GM18870 (cell line): ENCODE data around the gene RAB27A.
A peak's percentile ranks its signal among the peaks of the same experiment; 100 is the strongest.
"Not testable (repeated sequence)": the region's sequence is repeated elsewhere in the genome, so short reads cannot be mapped to it uniquely, and the experiment has no call there.

Experiments
- ATAC-seq: cut with Tn5 transposase; IDR thresholded peaks from one replicate; pipeline ENCODE4 v1.9.1; 2021; ENCODE audit warnings: moderate library complexity; ENCODE audit not compliant: unreplicated experiment

The RAB27A gene

DNA sequence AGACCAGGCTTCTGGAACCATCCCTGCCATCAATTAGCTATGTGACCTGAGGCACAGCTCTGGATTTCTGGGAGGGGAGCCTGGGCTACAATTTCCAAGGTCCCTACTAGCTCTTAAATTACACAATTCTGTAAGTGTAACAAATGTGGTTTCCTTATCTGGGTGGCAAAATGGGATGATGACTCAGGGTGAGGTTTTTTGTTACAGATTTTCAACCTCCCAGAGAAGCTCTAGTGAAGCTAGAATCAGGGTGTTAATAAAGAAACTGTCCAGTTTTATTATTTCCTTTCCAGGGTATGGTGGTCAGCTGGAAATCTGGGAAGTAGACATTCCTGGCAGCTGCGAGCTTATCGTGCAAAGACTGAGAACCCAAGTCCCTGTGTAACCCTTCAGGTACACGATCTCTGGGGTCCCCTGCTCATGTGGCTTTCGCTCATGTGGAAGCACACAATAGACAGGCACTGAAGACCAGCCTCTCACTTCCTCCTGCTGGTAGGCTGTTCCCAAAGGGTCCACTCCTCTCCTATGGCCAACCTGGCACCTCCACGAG lies 7.3 kb downstream of the RAB27A start:
- no peak for ATAC-seq

DNA sequence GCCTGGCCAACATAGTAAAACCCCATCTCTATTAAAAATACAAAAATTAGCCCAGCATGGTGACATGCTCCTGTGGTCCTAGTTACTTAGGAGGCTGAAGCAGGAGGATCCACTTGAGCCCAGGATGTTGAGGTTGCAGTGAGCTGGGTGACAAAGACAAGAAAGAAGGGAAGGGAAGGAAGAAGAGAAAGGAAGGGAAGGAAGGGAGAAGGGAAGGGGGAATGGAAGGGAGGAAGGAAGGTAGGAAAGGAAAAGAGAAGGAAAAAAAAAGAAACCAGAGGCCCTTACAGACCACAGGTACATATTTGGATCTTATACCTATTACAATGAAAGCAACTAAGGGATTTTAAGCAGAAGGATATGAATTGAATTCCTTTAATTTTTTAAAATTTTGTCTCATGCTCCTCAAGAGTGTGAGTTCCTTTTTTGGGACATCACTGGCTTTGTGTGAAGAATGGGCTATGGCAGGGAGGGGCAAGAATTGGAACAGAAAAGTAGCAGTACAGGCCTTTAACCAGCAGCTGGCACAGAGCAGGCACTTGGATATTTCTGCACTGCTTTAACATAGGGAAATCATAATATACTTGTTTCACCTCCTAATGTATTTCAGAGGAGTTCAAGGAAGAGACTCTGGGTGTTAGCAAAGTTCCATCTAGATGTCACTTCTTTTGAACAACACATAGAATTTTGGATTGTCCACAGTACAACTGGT lies 7.9 kb downstream of the RAB27A start:
- no peak for ATAC-seq

DNA sequence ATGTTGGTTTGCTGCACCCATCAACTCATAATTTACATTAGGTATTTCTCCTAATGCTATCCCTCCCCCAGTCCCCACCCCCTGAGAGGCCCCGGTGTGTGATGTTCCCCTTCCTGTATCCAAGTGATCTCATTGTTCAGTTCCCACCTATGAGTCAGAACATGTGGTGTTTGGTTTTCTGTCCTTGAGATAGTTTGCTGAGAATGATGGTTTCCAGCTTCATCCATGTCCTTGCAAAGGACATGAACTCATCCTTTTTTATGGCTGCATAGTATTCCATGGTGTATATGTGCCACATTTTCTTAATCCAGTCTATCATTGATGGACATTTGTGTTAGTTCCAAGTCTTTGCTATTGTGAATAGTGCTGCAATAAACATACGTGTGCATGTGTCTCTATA lies 9.0 kb downstream of the RAB27A start:
- not testable (repeated sequence) for ATAC-seq

DNA sequence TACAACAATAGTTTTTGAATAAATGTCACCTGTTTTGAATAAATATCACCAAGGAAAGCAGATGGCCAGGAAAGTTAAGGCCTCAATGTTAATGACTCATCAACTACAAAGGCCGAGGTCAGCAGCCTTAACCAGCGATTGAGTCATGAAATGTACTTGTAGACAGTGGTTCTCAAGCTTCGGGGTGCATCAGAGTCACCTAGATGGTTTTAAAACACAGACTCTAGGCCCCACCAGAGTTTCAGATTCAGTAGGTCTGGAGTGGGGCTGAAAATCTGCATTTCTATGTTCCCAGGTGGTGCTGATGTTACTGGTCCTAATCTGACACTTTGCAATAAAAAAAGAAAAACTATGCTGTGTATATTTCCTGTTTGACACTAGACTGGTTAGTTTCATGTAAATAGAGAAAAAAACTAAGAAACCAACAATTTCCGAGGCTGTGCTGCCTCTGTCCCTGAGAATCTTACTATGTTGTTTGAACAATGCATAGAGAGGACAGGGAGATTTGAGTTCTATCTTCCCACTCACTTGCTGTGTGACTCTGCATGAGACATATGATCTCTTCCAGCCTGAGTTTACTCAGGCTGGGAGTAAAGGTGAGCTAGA lies 9.8 kb downstream of the RAB27A start:
- ATAC-seq: peak; percentile 84

DNA sequence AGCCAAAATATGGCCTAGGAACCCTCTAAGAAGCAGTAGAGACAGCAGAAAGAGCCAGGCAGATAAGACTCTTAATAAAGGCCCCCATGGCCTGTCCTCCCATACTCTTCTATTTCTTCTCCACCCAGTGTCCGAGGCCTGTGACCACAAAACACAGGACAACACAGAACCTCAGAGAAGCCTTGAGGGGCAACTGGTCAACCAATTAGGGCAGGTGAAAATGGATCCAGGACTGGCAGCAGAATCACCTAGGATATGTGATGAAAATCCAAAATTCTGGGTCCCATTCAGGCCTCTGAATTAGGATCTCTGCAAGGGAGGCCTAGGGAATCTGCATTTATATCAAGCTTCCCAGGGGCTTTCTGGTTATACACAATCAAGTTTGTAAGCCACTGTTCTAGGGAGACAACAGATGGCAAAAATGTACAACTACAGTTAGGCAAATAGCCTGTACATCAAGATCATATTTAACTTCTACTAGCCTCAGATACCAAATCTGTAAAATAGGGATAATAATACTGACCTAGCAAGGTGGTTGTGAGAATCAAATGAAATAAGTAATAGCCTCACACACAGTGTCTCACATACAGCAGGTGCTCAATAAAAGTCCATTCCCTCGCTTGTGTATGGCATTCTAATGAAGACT lies 10.4 kb downstream of the RAB27A start:
- ATAC-seq: no peak

DNA sequence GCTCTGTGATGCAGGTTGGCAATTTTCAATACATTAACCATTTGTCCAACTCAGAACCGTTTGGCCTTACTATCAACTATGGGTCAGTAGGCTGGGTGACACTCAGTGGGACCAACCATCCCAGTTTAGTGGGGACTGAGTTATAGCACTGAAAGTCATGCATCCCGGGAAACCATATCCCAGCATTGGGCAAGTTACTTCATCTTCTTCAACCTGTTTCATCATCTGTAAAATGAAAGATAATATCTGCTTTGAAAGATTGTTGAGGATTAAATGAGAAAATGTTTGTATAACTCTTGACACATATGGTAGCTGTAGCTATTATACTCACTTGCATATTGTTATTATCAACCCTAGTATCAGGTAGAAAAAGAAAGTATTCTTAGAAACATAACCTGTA lies 11.9 kb downstream of the RAB27A start:
- ATAC-seq: no peak

DNA sequence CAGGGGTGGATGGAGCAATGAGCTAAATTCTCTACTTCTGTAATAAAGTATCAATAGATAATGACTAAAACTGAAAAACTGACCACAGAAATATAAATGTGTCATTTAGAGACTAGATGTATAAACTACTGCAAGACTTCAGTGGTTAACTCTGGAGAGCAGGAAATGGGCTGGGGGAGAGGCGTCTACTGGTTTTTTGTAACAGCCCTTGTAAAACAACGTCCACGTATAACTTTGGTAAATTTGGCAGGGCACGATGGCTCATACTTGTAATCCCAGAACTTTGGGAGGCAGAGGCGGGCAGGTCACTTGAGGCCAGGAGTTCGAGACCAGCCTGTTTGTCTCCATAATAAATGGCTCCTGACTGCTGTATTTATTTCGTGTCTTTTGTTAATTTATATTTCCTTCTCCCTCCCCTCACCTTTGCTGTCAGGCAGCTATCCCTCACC lies 12.5 kb downstream of the RAB27A start:
- ATAC-seq: peak; percentile 54

DNA sequence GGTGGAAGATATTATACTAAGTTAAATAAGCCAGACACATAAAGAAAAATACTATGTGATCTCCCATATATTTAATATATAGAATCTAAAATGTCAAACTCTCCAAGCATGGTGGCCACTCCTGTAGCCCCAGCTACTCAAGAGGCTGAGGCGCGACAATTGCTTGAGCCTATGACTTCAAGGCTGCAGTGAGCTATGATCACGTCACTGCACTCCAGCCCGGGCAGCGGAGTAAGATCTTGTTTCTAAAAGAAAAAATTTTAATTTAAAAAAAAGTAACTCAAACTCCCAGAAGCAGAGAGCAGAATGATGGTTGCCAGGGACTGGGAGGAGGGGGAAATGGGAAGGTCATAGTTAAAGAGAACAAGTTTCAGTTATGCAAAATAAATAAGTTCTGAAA lies 13.3 kb downstream of the RAB27A start:
- no peak for ATAC-seq

DNA sequence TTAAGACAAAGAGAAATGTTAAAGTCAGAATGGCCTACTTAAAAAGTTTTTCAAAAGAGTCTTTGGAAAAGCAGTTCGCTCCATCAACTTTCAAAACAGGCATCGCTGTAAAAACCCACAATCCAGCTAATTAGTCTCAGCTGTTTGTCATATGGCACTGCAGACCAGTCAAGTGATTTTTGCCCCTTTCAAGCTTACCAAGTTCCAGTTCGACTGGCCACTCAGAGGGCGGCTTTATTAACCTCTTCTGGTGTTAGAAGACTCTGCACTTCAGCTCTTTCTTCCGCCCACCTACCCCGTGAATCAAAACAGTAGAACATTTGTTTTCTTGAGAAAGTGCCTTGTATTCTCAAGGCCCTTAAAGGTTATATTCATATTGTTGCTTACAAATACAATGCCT lies 19.3 kb downstream of the RAB27A start:
- no peak for ATAC-seq

DNA sequence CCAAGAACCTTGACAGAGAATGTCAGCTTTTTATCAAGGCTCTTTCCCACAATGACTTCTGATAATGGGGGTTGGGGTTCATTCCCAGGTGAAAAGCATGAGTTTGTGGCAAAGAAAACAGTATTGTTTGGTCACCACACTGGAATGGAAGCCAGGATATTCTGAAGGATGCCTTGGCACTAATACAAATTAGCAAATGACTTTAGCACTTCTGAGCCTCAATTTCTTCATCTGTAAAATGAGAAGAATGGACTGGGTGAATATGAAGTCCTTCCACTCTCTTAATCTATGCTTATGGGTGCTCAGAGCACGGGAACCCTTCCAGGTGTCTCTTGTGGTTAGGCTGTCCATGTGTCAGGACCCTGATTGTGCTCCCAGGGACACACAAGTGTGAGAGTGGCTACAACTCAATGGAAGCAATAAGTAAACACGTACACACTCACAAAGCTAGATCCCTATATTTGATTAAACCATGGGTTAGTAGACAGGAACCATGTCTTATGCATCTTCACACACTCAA lies 21.4 kb downstream of the RAB27A start:
- no peak for ATAC-seq

DNA sequence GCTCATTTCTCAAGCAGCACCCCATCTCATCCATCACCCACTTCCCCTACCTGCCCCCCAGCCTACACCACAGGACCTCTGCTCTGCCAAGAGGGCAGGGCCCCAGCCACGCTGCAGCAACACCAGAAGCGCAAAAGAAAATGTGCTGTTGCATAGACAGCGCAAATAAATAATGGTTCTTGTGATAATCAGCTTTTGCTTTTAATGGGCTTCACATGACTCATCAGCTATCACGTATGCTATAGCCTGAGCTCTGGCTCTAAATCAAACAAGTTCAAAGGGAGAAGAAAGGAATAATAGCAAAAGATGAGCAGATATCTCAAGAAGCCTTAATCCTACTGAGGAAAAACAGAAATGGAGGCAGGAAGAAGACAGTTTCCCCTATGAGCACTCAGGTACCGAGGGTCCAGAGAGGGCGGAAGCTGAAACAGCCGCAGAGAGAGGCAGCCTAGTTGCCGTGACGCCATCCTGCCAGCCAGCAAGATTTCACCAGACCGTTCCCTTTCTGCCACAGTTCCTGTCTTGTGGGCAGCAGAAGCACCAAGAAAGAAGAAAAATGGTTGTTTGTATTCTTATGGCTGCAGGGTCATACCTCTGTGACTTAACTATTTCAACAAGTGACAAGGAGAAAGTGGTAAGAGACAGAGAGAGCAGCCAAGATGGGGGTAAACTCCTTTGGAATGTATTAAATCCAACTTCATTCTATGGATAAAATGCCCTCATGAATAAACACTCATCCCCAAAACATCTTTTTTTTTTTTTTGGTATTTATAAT lies 22.0 kb downstream of the RAB27A start:
- ATAC-seq: peak; percentile 95

DNA sequence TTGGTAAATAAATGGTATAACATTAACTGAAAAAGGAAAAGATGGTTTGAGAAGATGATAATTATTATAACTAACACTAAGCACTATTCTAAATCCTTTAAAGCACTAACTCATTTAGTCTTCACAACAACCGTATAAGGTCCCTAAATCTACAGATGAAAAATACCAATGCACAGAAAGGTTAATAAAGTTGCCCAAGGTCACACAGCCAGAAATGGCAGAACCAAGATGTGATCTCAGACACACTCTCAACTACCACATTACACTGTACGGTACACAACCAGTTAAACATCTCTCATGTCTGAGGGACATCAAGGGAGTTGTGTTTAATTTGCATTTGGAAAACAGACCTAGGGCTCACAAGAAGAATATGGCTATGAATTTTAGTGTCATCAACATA lies 23.1 kb downstream of the RAB27A start:
- no peak for ATAC-seq

DNA sequence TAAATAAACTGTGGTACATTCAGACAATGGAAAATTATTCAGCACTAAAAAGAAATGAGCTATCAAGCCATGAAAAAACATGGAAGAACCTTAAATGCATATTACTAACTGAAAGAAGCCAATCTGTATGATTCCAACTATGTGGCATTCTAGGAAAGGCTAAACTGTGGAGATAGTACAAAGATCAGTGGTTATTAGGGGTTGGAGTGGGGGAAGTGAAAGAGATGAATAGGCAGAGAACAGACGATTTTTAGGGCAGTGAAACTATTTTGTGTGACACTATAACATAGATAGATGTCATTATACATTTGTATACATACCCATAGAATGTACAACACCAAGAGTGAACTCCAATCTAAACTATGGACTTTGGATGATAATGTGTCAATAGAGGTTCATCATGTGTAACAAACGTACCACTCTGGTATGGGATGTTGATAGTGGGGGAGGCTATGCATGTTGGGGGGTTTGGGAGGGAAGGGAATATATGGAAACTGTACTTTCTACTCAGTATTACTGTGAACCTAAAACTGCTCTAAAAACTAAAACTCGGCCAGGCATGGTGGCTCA lies 29.0 kb downstream of the RAB27A start:
- ATAC-seq: no peak

DNA sequence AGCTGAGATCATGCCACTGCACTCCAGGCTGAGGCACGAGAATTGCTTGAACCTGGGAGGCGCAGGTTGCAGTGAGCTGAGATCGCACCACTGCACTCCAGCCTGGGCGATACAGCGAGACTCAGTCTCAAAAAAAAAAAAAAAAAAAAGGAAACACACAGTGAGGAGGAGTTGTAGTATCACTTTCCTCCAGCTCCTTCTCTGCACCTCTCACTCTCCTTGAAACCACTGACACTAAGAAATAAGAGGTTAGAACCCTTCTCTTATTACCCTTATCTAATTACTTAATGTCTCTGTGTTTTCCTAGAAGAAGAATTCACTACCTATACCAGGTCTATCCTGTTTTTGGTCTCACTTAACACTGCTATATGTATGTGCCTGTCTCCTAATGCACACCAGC lies 31.7 kb downstream of the RAB27A start:
- no peak for ATAC-seq

DNA sequence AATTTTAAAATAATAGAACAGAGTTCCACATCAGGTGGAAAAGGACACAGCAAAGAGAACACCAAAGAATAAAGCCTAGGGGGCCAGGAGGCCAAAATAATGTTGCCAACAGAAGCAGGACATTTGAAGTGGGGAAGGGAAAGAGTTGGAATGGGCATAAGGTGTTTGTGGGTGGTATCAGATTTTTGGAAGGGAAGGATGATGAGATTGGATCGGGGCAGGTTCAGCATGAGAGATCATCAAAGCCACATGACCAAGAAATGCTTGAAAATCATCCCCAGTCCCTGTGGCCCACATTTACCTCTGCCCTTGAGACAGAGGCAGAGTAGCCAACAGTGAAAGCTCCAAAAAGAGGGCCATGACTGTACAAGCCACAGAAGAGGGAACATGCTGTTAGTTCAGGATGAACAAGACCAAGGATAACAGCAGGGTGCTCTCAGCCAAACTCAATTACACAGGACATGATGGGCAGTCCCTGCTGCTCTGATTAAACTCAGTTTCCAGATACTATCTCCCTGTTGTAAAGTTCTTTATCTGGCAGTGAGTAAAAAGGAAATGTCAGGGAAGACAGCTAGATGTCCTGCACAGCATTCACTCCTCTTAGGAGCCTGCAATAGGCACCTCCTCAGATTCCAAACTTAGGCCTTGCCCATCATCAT lies 32.5 kb downstream of the RAB27A start:
- no peak for ATAC-seq

DNA sequence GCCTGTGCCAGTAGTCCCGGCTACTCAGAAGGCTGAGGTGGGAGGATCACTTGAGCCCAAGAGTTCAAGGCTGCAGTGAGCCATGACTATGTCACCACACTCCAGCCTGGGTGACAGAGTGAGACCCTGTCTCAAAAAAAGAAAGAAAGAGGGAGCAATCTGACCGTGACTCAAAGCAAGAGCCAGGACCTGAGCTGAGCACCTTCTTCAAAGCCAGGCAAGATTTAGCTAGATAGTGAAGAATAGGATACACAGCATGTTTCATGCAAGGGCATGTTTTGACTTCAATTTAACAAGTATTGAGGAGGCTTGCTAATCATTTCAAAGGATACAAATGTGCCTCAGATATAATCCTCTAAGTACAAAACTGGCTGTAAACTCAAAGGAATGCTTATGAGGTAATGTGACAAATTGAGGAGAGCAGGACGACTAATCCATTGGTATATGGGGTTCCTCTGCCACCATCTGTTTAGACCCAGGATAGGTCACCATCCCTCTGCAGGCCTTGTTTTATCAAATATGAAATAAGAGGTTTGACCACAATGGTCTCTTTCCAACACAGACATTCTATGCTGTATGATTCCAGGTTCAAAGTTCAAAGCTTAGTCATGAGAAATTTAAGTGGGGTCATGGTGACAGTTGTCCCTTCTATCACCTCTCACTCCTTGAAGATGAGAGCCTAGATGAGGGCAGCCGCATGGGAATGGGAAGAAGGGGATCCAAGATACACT lies 33.2 kb downstream of the RAB27A start:
- ATAC-seq: peak; percentile 37

DNA sequence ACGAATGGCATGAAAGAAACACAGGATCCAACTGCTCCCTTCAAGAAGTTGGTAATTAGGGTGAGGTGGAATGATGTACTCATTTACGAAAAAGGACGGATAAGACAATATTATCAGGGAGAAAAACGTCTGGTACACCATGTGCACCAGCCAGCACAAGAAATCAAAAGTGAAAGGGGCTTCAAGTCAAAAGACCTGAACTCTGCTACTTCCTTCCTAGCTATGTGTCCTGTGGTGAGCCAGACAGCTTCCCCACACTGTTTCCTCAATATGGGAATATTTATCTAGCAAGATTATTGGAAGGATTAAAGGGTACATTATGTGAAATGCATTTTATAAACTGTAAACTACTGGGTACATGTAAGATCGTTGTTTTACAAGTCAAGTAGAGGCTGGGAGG lies 33.9 kb downstream of the RAB27A start:
- no peak for ATAC-seq

DNA sequence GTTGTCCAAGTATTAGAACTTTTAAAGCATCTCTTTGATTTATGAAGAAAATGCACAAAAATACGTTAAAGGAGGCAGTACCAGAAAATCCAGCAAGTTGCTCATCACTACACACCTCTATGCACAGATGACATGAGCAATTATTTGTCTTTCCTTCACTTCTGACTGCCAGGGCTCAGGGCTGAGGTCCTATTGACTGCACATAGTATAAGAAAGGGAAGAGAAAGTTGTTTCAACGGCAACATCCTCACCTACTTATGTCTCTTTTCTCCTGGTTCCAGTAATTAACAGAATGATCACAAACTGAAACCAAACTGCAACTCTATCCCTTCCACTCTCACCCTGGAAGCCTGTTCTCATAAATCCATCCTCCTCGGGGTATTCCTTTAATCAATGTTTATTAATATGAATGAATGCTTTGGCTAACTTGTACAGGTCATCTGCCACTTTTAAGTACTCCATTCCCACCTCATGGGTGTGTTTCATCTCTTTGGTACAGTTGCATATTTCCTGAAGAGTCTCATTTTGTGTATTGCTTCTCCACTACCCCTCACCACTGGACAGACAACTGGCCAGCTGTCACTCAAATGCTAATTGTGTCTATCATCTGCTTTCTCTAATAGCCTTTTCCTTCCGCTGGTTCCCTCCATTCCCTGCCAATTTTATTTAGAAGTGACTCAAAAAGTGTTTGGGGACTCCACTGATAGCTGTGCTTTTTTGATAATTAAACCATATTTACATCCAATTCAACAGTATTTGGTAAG lies 34.5 kb downstream of the RAB27A start:
- ATAC-seq: peak; percentile 34

DNA sequence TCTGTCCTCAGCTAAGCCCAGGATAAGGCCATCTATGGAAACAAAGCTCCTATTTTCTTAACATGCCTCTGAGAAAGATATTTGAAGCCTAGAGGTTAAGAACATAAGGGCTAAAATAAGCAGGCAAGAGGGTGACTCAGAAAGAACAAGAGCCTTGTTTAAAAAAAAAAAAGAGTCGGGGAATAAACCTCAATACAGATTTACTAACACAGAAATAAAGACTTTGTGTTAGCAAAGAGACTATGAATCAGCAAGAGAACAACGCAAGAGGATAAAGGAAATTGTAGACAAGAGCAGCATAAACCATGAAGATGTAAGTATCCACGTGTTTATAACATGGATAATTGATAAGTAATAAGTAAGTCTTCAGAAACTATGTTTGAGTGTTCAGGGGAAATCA lies 36.0 kb downstream of the RAB27A start:
- no peak for ATAC-seq
